ENCODE measurements around the gene ITGA8.

DNA sequence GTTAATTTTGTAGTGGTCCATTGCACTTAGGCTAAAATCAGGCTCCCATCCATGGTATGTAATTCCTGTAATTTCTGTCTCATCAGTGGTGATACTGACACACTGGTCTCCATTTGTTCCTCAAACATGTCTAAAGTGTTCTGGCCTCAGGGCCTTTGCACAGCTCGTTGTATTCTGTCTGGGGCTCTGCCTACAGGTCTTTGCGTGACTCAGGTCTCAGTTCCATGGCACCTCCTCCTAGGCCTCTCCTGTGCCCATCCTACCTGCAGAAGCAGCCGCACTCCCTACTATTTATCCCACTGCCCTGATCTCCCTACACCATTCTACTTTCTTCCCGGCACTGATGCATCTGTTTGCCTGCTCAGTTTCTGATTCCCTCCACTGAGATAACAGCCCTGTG lies 173.8 kb downstream of the ITGA8 start:
- TF ChIP-seq POLR2A (IDR thresholded peaks at IDR 0.05): no peak
- TF ChIP-seq, protein P1, sequence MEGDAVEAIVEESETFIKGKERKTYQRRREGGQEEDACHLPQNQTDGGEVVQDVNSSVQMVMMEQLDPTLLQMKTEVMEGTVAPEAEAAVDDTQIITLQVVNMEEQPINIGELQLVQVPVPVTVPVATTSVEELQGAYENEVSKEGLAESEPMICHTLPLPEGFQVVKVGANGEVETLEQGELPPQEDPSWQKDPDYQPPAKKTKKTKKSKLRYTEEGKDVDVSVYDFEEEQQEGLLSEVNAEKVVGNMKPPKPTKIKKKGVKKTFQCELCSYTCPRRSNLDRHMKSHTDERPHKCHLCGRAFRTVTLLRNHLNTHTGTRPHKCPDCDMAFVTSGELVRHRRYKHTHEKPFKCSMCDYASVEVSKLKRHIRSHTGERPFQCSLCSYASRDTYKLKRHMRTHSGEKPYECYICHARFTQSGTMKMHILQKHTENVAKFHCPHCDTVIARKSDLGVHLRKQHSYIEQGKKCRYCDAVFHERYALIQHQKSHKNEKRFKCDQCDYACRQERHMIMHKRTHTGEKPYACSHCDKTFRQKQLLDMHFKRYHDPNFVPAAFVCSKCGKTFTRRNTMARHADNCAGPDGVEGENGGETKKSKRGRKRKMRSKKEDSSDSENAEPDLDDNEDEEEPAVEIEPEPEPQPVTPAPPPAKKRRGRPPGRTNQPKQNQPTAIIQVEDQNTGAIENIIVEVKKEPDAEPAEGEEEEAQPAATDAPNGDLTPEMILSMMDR (IDR thresholded peaks at IDR 0.05): no peak
